ENCODE measurements around the gene MEN1. TPM values are rescaled to one million over a fixed set of nuclear protein-coding genes. Genes with fewer than 3 reads are reported as not detected.

Gene MEN1
- total RNA-seq, 2 donors from 2014 or later: 21.1 to 45.5 TPM

- Histone ChIP-seq H3K9ac (ENCODE audit: low read depth in 2 of 2, low read length in 2 of 2) (peak overlapping the region; percentile 70 to 98), H3K4me3 (peak overlapping the region; percentile 34), H3K27me3 (no peaks in the 10 kb centered on the region), H3K36me3 (no peaks in the 10 kb centered on the region), H3K9me3 (no peaks in the 10 kb centered on the region), H3K4me1 (peaks cover 9% of the 10 kb centered on the region), H3K27ac (peak overlapping the region; percentile 78)
- TF ChIP-seq CTCF (IDR thresholded peaks at IDR 0.05): no peak
- intact Hi-C loops (cut with DNase I): loop anchor here (5.0 to 10.0 kb wide), 2 partner anchors 57 to 241 kb away; partner anchors contain the start of genes CDCA5 and ZFPL1
- peak; percentile 39 for DNase-seq
These were observed 33.5 kb upstream of the MEN1 start for GRCh38 chr11:64843686-64844329.

- Histone ChIP-seq H3K27me3 (no peaks in the 10 kb centered on the region), H3K27ac (peak overlapping the region; percentile 41), H3K36me3 (no peaks in the 10 kb centered on the region), H3K4me1 (peaks cover 2% of the 10 kb centered on the region), H3K4me3 (peak overlapping the region; percentile 34), H3K9ac (ENCODE audit: low read depth in 2 of 2, low read length in 2 of 2) (peak overlapping the region; percentile 56 to 98), H3K9me3 (no peaks in the 10 kb centered on the region)
- peak; percentile 88 for DNase-seq
- TF ChIP-seq CTCF (IDR thresholded peaks at IDR 0.05): no peak
- intact Hi-C loops (cut with DNase I): loop anchor here (5.0 to 10.0 kb wide), 2 partner anchors 56 to 242 kb away; partner anchors contain the start of genes CDCA5 and ZFPL1
These were observed 32.7 kb upstream of the MEN1 start for GRCh38 chr11:64842851-64843685.

- Histone ChIP-seq H3K9me3 (no peaks in the 10 kb centered on the region), H3K9ac (ENCODE audit: low read depth in 2 of 2, low read length in 2 of 2) (peak overlapping the region in 1 of 2 donors; percentile 98), H3K4me3 (no peak overlapping the region), H3K4me1 (no peaks in the 10 kb centered on the region), H3K36me3 (no peaks in the 10 kb centered on the region), H3K27me3 (no peaks in the 10 kb centered on the region), H3K27ac (no peak overlapping the region)
- TF ChIP-seq CTCF (IDR thresholded peaks at IDR 0.05): no peak
- no peak for DNase-seq
- intact Hi-C loops (cut with DNase I): loop anchor here (5.0 to 10.0 kb wide), 2 partner anchors 55 to 242 kb away; partner anchors contain the start of genes CDCA5 and ZFPL1
These were observed 32.0 kb upstream of the MEN1 start for GRCh38 chr11:64842366-64842759.

GRCh38 chr11:64841592-64842365 is 31.4 kb upstream of the MEN1 start:
- TF ChIP-seq CTCF (IDR thresholded peaks at IDR 0.05): no peak

More at GRCh38 chr11:64841592-64842365, 31.4 kb upstream of the MEN1 start:
- DNase-seq: no peak
- no peaks in the 10 kb centered on the region for H3K27me3 ChIP-seq
- no peaks in the 10 kb centered on the region for H3K4me1 ChIP-seq
- H3K9ac ChIP-seq (ENCODE audit: low read depth in 2 of 2, low read length in 2 of 2): peak overlapping the region in 1 of 2 donors; percentile 98
- H3K36me3 ChIP-seq: no peaks in the 10 kb centered on the region
- intact Hi-C loops (cut with DNase I): loop anchor here (5.0 to 10.0 kb wide), 2 partner anchors 54 to 243 kb away; partner anchors contain the start of genes CDCA5 and ZFPL1
- H3K4me3 ChIP-seq: no peak overlapping the region
- H3K27ac ChIP-seq: no peak overlapping the region
- no peaks in the 10 kb centered on the region for H3K9me3 ChIP-seq

All from colonic mucosa (tissue), 4 donors.